Upper lobe of right lung (tissue), 1 donor: ENCODE results near the gene IFT57. TPM values are rescaled to one million over a fixed set of nuclear protein-coding genes. Genes with fewer than 3 reads are reported as not detected.

Experiments used
- ATAC-seq: fragments of 200-7000 bp; cut with Tn5 transposase; one replicate; pipeline ENCODE4 v1.9.1; 2020; ENCODE audit warnings: mild to moderate bottlenecking, moderate library complexity
- DNase-seq: peaks from one replicate; pipeline ENCODE4 v3.0.0-alpha.2; 2020
- H3K27ac ChIP-seq: fragments of 200-600 bp; one replicate; pipeline ENCODE4 v1.8.0; 2022
- H3K27me3 ChIP-seq: fragments of 200-600 bp; one replicate; pipeline ENCODE4 v1.8.0; 2022; ENCODE audit warnings: mild to moderate bottlenecking
- H3K36me3 ChIP-seq: fragments of 200-600 bp; one replicate; pipeline ENCODE4 v1.8.0; 2022
- H3K4me1 ChIP-seq: fragments of 200-600 bp; one replicate; pipeline ENCODE4 v1.8.0; 2022
- H3K4me3 ChIP-seq: fragments of 200-600 bp; one replicate; pipeline ENCODE4 v1.8.0; 2022; ENCODE audit warnings: mild to moderate bottlenecking
- H3K9me3 ChIP-seq: fragments of 200-600 bp; one replicate; pipeline ENCODE4 v1.8.0; 2022
- CTCF ChIP-seq: fragments of 200-600 bp; IDR thresholded peaks from one replicate; pipeline ENCODE4 v1.8.0; 2022; ENCODE audit warnings: antibody characterized with exemption
- intact Hi-C: fragments of 100-400 bp; cut with DNase I; formaldehyde crosslinking; loops from one replicate; pipeline ENCODE4 v1.11.0; 2022
- total RNA-seq: library from RNA; stranded (reverse); fragmentation: NEBNext Ultra II Directional; extraction: Animal tissue kit (Norgen Biotek cat#: 25700); gene quantifications from one replicate; pipeline ENCODE4 v1.2.1, GENCODE V29; 2021
- donor health status: DM: no; HTN: yes; CAD: no; lungs with severe emphysema.

The IFT57 gene
- total RNA-seq, 1 donor from 2014 or later = 135 TPM

- Histone ChIP-seq H3K4me3 (no peak overlapping the region), H3K4me1 (no peaks in the 10 kb centered on the region), H3K27ac (no peak overlapping the region), H3K36me3 (no peaks in the 10 kb centered on the region), H3K27me3 (no peaks in the 10 kb centered on the region), H3K9me3 (no peaks in the 10 kb centered on the region)
- no peak for TF ChIP-seq CTCF
- DNase-seq = no peak
- intact Hi-C loops = no loop called here
- ATAC-seq = no peak
Observed at GRCh38 chr3:108239082-108239481, 16.9 kb upstream of the IFT57 start.

GRCh38 chr3:108235290-108235689, 13.1 kb upstream of the IFT57 start:
- no peak for ATAC-seq
- intact Hi-C loops = no loop called here

GRCh38 chr3:108234387-108234957, 12.2 kb upstream of the IFT57 start:
- intact Hi-C loops = no loop called here
- no peaks in the 10 kb centered on the region for H3K9me3 ChIP-seq
- no peaks in the 10 kb centered on the region for H3K4me1 ChIP-seq
- no peaks in the 10 kb centered on the region for H3K27me3 ChIP-seq
- DNase-seq = no peak
- no peak overlapping the region for H3K27ac ChIP-seq
- no peak overlapping the region for H3K4me3 ChIP-seq
- H3K36me3 ChIP-seq = no peaks in the 10 kb centered on the region
- no peak for ATAC-seq
- TF ChIP-seq CTCF = no peak

More at GRCh38 chr3:108235290-108235689, 13.1 kb upstream of the IFT57 start:
- DNase-seq = no peak
- Histone ChIP-seq H3K9me3 (no peaks in the 10 kb centered on the region), H3K27ac (no peak overlapping the region), H3K27me3 (no peaks in the 10 kb centered on the region), H3K4me3 (no peak overlapping the region), H3K36me3 (no peaks in the 10 kb centered on the region), H3K4me1 (no peaks in the 10 kb centered on the region)
- no peak for TF ChIP-seq CTCF

GRCh38 chr3:108228286-108228685, 6.1 kb upstream of the IFT57 start:
- Histone ChIP-seq H3K4me1 (peaks cover 11% of the 10 kb centered on the region), H3K36me3 (no peaks in the 10 kb centered on the region), H3K9me3 (no peaks in the 10 kb centered on the region), H3K4me3 (no peak overlapping the region), H3K27me3 (no peaks in the 10 kb centered on the region), H3K27ac (no peak overlapping the region)
- ATAC-seq (no peak), DNase-seq (no peak)
- TF ChIP-seq CTCF = no peak
- intact Hi-C loops = no loop called here

GRCh38 chr3:108227131-108227530, 4.9 kb upstream of the IFT57 start:
- no peak overlapping the region for H3K4me3 ChIP-seq
- no peaks in the 10 kb centered on the region for H3K36me3 ChIP-seq
- TF ChIP-seq CTCF = no peak
- no peak overlapping the region for H3K27ac ChIP-seq
- ATAC-seq (no peak), DNase-seq (no peak)
- intact Hi-C loops = no loop called here
- H3K4me1 ChIP-seq = peaks cover 16% of the 10 kb centered on the region
- H3K9me3 ChIP-seq = no peaks in the 10 kb centered on the region
- H3K27me3 ChIP-seq = no peaks in the 10 kb centered on the region

GRCh38 chr3:108225221-108225620, 3.0 kb upstream of the IFT57 start:
- no peak overlapping the region for H3K4me3 ChIP-seq
- H3K36me3 ChIP-seq = no peaks in the 10 kb centered on the region
- no peak for DNase-seq
- TF ChIP-seq CTCF = no peak
- ATAC-seq = no peak
- no peak overlapping the region for H3K27ac ChIP-seq
- H3K4me1 ChIP-seq = peaks cover 16% of the 10 kb centered on the region
- no peaks in the 10 kb centered on the region for H3K9me3 ChIP-seq
- intact Hi-C loops = no loop called here
- no peaks in the 10 kb centered on the region for H3K27me3 ChIP-seq
